ENCODE results near the gene FBN2. TPM values are rescaled to one million over a fixed set of nuclear protein-coding genes. Genes with fewer than 3 reads are reported as not detected.

Gene FBN2
- total RNA-seq, 4 donors from 2014 or later, result 0.24 to 1.3 (median 0.89) TPM

DNA sequence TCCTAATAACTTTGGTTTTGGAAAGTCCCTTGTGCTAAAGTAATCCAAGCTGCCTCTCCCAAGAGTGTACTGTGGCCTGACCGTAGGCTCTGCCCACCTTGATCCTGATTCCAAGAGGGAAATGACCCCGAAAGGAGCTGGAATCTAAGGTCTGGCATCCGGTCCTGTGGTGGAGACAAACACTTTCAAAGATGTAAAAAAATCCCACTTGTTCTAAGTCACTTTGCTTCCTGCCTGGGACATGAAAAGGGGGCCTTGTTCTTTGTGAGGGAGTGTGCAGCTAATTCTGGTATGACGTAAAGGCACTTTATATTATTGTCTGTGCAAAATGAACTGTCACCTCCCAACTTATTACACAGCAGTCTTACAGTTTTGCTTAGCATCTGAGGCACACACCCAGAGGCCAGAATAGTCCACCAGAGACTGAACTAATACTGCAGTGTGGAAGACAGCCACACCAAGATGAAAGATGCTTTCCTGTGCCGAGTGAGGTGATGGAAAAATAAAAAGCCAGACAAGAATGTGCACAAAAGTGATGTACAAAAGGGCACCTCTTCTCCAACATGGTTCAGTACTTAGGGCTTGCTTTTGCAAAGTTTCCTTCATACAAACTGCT, 325.7 kb downstream of the FBN2 start:
- no peaks in the 10 kb centered on the region for H3K27me3 ChIP-seq
- WGBS, result 80% methylated on average over 5 of the region's 5 CpGs
- no peak overlapping the region for H3K4me3 ChIP-seq
- H3K27ac ChIP-seq, result no peak overlapping the region
- DNase-seq (ENCODE audit: low spot score in 2 of 2), result no peak
- H3K36me3 ChIP-seq, result no peaks in the 10 kb centered on the region
- no peaks in the 10 kb centered on the region for H3K4me1 ChIP-seq
- no peak for TF ChIP-seq CTCF (IDR thresholded peaks at IDR 0.05)
- TF ChIP-seq POLR2A (IDR thresholded peaks at IDR 0.05), result no peak
- TF ChIP-seq EP300 (IDR thresholded peaks at IDR 0.05), result no peak
- no peak for TF ChIP-seq POLR2AphosphoS5 (IDR thresholded peaks at IDR 0.05)
- H3K9me3 ChIP-seq, result no peaks in the 10 kb centered on the region

GRCh38 chr5:128208436-128208835, 329.6 kb downstream of the FBN2 start:
- no peaks in the 10 kb centered on the region for H3K9me3 ChIP-seq
- peaks cover under 1% of the 10 kb centered on the region for H3K27me3 ChIP-seq
- no peak overlapping the region for H3K4me3 ChIP-seq
- no peaks in the 10 kb centered on the region for H3K36me3 ChIP-seq
- DNase-seq (ENCODE audit: low spot score in 2 of 2), result no peak
- TF ChIP-seq POLR2A (IDR thresholded peaks at IDR 0.05), result no peak
- TF ChIP-seq POLR2AphosphoS5 (IDR thresholded peaks at IDR 0.05), result peak in 1 of 3 donors; percentile 7
- no peak overlapping the region for H3K27ac ChIP-seq
- no peaks in the 10 kb centered on the region for H3K4me1 ChIP-seq
